ENCODE measurements around the gene UMPS. TPM values are rescaled to one million over a fixed set of nuclear protein-coding genes. Genes with fewer than 3 reads are reported as not detected.

Gene UMPS
- total and polyA plus RNA-seq, 8 donors, result 18.8 to 42.0 (median 36.8) TPM

GRCh38 chr3:124773351-124774326 lies 43.4 kb downstream of the UMPS start:
- intact Hi-C loops (cut with DNase I), result no loop called here

GRCh38 chr3:124774327-124774718 lies 44.1 kb downstream of the UMPS start:
- DNase-seq (no peak), ATAC-seq (no peak)
- no peak overlapping the region for H3K4me3 ChIP-seq
- peaks cover 9 to 16% of the 10 kb centered on the region in 2 donors for H3K4me1 ChIP-seq
- no peaks in the 10 kb centered on the region for H3K27me3 ChIP-seq
- TF ChIP-seq, protein P1, sequence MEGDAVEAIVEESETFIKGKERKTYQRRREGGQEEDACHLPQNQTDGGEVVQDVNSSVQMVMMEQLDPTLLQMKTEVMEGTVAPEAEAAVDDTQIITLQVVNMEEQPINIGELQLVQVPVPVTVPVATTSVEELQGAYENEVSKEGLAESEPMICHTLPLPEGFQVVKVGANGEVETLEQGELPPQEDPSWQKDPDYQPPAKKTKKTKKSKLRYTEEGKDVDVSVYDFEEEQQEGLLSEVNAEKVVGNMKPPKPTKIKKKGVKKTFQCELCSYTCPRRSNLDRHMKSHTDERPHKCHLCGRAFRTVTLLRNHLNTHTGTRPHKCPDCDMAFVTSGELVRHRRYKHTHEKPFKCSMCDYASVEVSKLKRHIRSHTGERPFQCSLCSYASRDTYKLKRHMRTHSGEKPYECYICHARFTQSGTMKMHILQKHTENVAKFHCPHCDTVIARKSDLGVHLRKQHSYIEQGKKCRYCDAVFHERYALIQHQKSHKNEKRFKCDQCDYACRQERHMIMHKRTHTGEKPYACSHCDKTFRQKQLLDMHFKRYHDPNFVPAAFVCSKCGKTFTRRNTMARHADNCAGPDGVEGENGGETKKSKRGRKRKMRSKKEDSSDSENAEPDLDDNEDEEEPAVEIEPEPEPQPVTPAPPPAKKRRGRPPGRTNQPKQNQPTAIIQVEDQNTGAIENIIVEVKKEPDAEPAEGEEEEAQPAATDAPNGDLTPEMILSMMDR (IDR thresholded peaks at IDR 0.05), result no peak
- intact Hi-C loops (cut with DNase I), result no loop called here
- H3K27ac ChIP-seq, result no peak overlapping the region
- H3K36me3 ChIP-seq, result peaks cover 0 to under 1% of the 10 kb centered on the region in 2 donors
- no peaks in the 10 kb centered on the region for H3K9me3 ChIP-seq

More at GRCh38 chr3:124773351-124774326, 43.4 kb downstream of the UMPS start:
- peak in 1 of 4 donors; percentile 68 for DNase-seq
- H3K36me3 ChIP-seq, result peaks cover 0 to 7% of the 10 kb centered on the region in 2 donors
- no peaks in the 10 kb centered on the region for H3K9me3 ChIP-seq
- H3K27me3 ChIP-seq, result no peaks in the 10 kb centered on the region
- TF ChIP-seq, protein P1 (IDR thresholded peaks at IDR 0.05), result no peak
- no peak overlapping the region for H3K27ac ChIP-seq
- H3K4me3 ChIP-seq, result no peak overlapping the region
- peaks cover 9 to 16% of the 10 kb centered on the region in 2 donors for H3K4me1 ChIP-seq
- ATAC-seq, result no peak

DNA sequence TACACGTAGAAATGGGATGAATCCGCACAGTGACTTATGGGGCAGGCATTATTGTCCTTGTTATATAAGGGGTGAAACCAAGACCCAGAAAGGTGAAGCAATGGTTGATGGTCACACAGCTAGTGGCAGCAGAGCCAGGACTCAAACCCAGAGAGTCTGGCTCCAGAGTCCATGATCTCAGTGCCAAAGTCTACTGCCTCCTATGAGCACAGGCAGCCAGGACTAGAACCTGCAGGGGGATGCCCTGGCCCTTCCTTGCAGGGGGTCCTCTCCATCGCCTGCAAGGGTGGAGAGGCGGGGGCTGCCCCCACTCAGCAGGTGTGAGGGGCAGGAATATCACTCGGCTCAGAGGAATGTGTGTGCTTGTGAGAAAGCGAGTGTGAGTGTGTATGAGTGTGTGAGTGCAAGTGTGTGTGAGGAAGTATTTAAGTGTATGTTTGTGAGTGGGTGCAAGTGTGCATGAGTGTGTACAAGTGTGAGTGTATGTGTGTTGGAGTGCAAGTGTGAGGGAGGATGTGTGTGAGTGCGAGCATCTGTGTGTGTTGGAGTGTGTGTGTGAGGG lies 44.7 kb downstream of the UMPS start:
- TF ChIP-seq, protein P1 (IDR thresholded peaks at IDR 0.05), result no peak
- intact Hi-C loops (cut with DNase I), result no loop called here
- ATAC-seq (no peak), DNase-seq (no peak)
- H3K4me1 ChIP-seq, result peaks cover 9 to 17% of the 10 kb centered on the region in 2 donors
- no peak overlapping the region for H3K4me3 ChIP-seq
- H3K36me3 ChIP-seq, result no peaks in the 10 kb centered on the region
- H3K27me3 ChIP-seq, result no peaks in the 10 kb centered on the region
- no peak overlapping the region for H3K27ac ChIP-seq
- no peaks in the 10 kb centered on the region for H3K9me3 ChIP-seq

GRCh38 chr3:124775877-124776276 lies 45.6 kb downstream of the UMPS start:
- intact Hi-C loops (cut with DNase I), result no loop called here
- DNase-seq (no peak), ATAC-seq (no peak)
- TF ChIP-seq, protein P1 (IDR thresholded peaks at IDR 0.05), result no peak
- H3K9me3 ChIP-seq, result no peaks in the 10 kb centered on the region
- H3K36me3 ChIP-seq, result no peaks in the 10 kb centered on the region
- no peaks in the 10 kb centered on the region for H3K27me3 ChIP-seq
- no peak overlapping the region for H3K4me3 ChIP-seq
- no peak overlapping the region for H3K27ac ChIP-seq
- H3K4me1 ChIP-seq, result peaks cover 11 to 26% of the 10 kb centered on the region in 2 donors

DNA sequence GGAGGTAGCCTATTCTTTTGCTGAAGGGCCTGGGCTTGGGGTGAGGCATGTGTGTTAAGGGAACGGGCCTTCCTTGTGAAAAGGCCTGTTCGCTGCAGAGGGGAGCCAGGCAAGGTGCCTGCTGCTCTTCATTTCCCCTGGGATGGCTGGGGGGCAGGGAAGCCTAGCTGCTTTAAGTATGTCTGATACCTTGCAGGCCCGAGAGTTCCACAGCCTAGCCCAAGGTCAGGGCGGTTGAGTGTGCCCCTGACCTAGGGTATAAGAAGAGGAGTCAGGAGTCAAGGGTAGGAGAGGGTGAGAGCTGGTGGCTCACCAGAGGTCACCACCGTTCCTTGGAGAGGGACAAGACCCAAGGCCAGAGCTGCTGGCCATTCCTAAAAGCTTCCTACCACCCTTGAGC lies 46.6 kb downstream of the UMPS start:
- Histone ChIP-seq H3K4me1 (peaks cover 17 to 27% of the 10 kb centered on the region in 2 donors), H3K27me3 (no peaks in the 10 kb centered on the region), H3K4me3 (no peak overlapping the region), H3K27ac (no peak overlapping the region), H3K36me3 (no peaks in the 10 kb centered on the region), H3K9me3 (no peaks in the 10 kb centered on the region)
- intact Hi-C loops (cut with DNase I), result no loop called here
- DNase-seq (no peak), ATAC-seq (no peak)
- TF ChIP-seq, protein P1 (IDR thresholded peaks at IDR 0.05), result no peak
